HL-60 (cell line): ENCODE measurements around the gene KCNJ16.

ENCODE experiments used
- CTCF ChIP-seq: IDR thresholded peaks from one replicate; pipeline ENCODE4 v1.5.1; 2011; ENCODE audit warnings: low read length, control low read depth, inconsistent platforms; ENCODE audit not compliant: insufficient read depth
- POLR2AphosphoS5 ChIP-seq: IDR thresholded peaks from 2 replicates; pipeline ENCODE4 v1.6.1; 2012; ENCODE audit warnings: low read depth
- TF ChIP-seq, protein P1 (sequence below): IDR thresholded peaks from 2 replicates; pipeline ENCODE4 v1.6.1; 2012; ENCODE audit warnings: low read depth; ENCODE audit not compliant: insufficient replicate concordance

DNA sequence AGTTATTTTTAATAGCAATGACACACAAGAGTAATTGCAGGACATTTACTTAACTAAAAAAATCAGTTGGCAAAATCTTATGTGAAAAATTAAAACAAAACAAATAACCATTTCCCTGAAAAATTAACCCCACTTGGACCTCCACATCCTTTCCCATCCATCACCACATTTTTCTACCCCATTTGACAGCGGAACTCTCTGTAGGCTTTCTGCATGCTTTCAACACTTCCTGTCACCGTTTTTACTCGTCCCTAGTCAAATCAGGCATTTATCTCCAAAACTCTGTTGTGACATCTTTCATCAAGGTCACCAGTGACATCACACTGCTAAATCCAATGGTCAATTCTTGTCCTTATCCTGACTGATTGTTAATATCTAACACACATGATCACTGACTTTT lies 27.5 kb downstream of the KCNJ16 start:
- no peak for TF ChIP-seq CTCF
- TF ChIP-seq, protein P1, sequence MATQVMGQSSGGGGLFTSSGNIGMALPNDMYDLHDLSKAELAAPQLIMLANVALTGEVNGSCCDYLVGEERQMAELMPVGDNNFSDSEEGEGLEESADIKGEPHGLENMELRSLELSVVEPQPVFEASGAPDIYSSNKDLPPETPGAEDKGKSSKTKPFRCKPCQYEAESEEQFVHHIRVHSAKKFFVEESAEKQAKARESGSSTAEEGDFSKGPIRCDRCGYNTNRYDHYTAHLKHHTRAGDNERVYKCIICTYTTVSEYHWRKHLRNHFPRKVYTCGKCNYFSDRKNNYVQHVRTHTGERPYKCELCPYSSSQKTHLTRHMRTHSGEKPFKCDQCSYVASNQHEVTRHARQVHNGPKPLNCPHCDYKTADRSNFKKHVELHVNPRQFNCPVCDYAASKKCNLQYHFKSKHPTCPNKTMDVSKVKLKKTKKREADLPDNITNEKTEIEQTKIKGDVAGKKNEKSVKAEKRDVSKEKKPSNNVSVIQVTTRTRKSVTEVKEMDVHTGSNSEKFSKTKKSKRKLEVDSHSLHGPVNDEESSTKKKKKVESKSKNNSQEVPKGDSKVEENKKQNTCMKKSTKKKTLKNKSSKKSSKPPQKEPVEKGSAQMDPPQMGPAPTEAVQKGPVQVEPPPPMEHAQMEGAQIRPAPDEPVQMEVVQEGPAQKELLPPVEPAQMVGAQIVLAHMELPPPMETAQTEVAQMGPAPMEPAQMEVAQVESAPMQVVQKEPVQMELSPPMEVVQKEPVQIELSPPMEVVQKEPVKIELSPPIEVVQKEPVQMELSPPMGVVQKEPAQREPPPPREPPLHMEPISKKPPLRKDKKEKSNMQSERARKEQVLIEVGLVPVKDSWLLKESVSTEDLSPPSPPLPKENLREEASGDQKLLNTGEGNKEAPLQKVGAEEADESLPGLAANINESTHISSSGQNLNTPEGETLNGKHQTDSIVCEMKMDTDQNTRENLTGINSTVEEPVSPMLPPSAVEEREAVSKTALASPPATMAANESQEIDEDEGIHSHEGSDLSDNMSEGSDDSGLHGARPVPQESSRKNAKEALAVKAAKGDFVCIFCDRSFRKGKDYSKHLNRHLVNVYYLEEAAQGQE: no peak
- TF ChIP-seq POLR2AphosphoS5: no peak
